DOHH2 (cell line): ENCODE results near the gene CLDN24.

ENCODE experiments used
- H3F3A ChIP-seq: fragments of 200-600 bp; sonication (generic), shearing (Covaris generic); 2 replicates; pipeline ENCODE4 v1.6.0; 2016; ENCODE audit warnings: antibody characterized with exemption, mild to moderate bottlenecking; ENCODE audit not compliant: control insufficient read depth, insufficient read depth
- H3K27ac ChIP-seq: fragments of 200-600 bp; sonication (generic); 2 replicates; pipeline ENCODE4 v1.5.1; 2014; ENCODE audit warnings: low read depth, mild to moderate bottlenecking, low read length, moderate library complexity
- H3K27me3 ChIP-seq: fragments of 200-600 bp; sonication (generic); 2 replicates; pipeline ENCODE4 v1.6.1; 2014; ENCODE audit warnings: mild to moderate bottlenecking, low read length, mixed read lengths; ENCODE audit not compliant: control insufficient read depth
- H3K36me3 ChIP-seq: fragments of 200-600 bp; sonication (generic); 2 replicates; pipeline ENCODE4 v1.6.1; 2014; ENCODE audit warnings: mild to moderate bottlenecking, low read length, moderate library complexity, mixed read lengths; ENCODE audit not compliant: control insufficient read depth
- H3K4me1 ChIP-seq: fragments of 200-600 bp; sonication (generic); 2 replicates; pipeline ENCODE4 v1.6.1; 2014; ENCODE audit warnings: mild to moderate bottlenecking, low read length, mixed read lengths; ENCODE audit not compliant: control insufficient read depth
- H3K4me2 ChIP-seq: fragments of 200-600 bp; sonication (generic); 2 replicates; pipeline ENCODE4 v1.6.0; 2014; ENCODE audit warnings: mild to moderate bottlenecking, low read length, moderate library complexity
- H3K4me3 ChIP-seq: fragments of 200-600 bp; sonication (generic); 2 replicates; pipeline ENCODE4 v1.5.1; 2014; ENCODE audit warnings: mild to moderate bottlenecking, low read length, mixed read lengths
- H3K79me2 ChIP-seq: fragments of 200-600 bp; sonication (generic); 2 replicates; pipeline ENCODE4 v1.6.1; 2014; ENCODE audit warnings: mild to moderate bottlenecking, low read length, mixed read lengths; ENCODE audit not compliant: control insufficient read depth
- H3K9me2 ChIP-seq: fragments of 200-600 bp; sonication (generic); replicated peaks from 2 replicates; pipeline ENCODE4 v1.6.1; 2014; ENCODE audit warnings: mild to moderate bottlenecking, low read length, mixed read lengths; ENCODE audit not compliant: control insufficient read depth
- H3K9me3 ChIP-seq: fragments of 200-600 bp; sonication (generic); 2 replicates; pipeline ENCODE4 v1.6.1; 2014; ENCODE audit warnings: antibody characterized with exemption, low read length, mixed read lengths; ENCODE audit not compliant: control insufficient read depth, insufficient read depth
- H4K20me1 ChIP-seq: fragments of 200-600 bp; sonication (generic); 2 replicates; pipeline ENCODE4 v1.6.0; 2014; ENCODE audit warnings: low read depth, mild to moderate bottlenecking, antibody characterized with exemption, low read length, moderate library complexity; ENCODE audit not compliant: control insufficient read depth, insufficient read depth
- CTCF ChIP-seq: fragments of 200-600 bp; sonication (generic); IDR thresholded peaks from one replicate; pipeline ENCODE4 v1.5.1; 2014; ENCODE audit warnings: antibody characterized with exemption, mild to moderate bottlenecking, low read depth, low read length; ENCODE audit not compliant: poor library complexity, severe bottlenecking
- EZH2phosphoT487 ChIP-seq: fragments of 200-600 bp; sonication (generic); IDR thresholded peaks from 2 replicates; pipeline ENCODE4 v1.6.1; 2017; ENCODE audit warnings: borderline replicate concordance, mild to moderate bottlenecking, antibody characterized with exemption, low read length, moderate library complexity, mixed read lengths

Gene CLDN24

GRCh38 chr4:183349673-183350072, 27.4 kb upstream of the CLDN24 start:
- H3K27me3 ChIP-seq = no peaks in the 10 kb centered on the region
- no peaks in the 10 kb centered on the region for H3K4me1 ChIP-seq

GRCh38 chr4:183348706-183349659, 26.8 kb upstream of the CLDN24 start:
- Histone ChIP-seq H3K4me3 (no peak overlapping the region), H3K27ac (no peak overlapping the region), H3K4me2 (no peak overlapping the region)

More at GRCh38 chr4:183349673-183350072, 27.4 kb upstream of the CLDN24 start:
- H3K4me3 ChIP-seq = no peak overlapping the region
- no peak overlapping the region for H3K27ac ChIP-seq
- no peaks in the 10 kb centered on the region for H3K36me3 ChIP-seq
- no peaks in the 10 kb centered on the region for H3K79me2 ChIP-seq
- no peaks in the 10 kb centered on the region for H3K9me3 ChIP-seq
- no peaks in the 10 kb centered on the region for H3K9me2 ChIP-seq
- TF ChIP-seq CTCF (no peak), EZH2phosphoT487 (no peak)
- no peak overlapping the region for H3K4me2 ChIP-seq
- no peaks in the 10 kb centered on the region for H3F3A ChIP-seq
- H4K20me1 ChIP-seq = no peaks in the 10 kb centered on the region

GRCh38 chr4:183348136-183348535, 25.9 kb upstream of the CLDN24 start:
- no peaks in the 10 kb centered on the region for H3F3A ChIP-seq
- no peak overlapping the region for H3K27ac ChIP-seq
- no peaks in the 10 kb centered on the region for H3K9me2 ChIP-seq
- H3K4me1 ChIP-seq = no peaks in the 10 kb centered on the region
- no peaks in the 10 kb centered on the region for H4K20me1 ChIP-seq
- no peaks in the 10 kb centered on the region for H3K79me2 ChIP-seq
- no peak overlapping the region for H3K4me2 ChIP-seq
- H3K4me3 ChIP-seq = no peak overlapping the region
- no peaks in the 10 kb centered on the region for H3K27me3 ChIP-seq
- H3K9me3 ChIP-seq = no peaks in the 10 kb centered on the region
- TF ChIP-seq EZH2phosphoT487 (no peak), CTCF (no peak)
- no peaks in the 10 kb centered on the region for H3K36me3 ChIP-seq

More at GRCh38 chr4:183348706-183349659, 26.8 kb upstream of the CLDN24 start:
- no peaks in the 10 kb centered on the region for H3K4me1 ChIP-seq
- no peaks in the 10 kb centered on the region for H3K36me3 ChIP-seq
- H3K79me2 ChIP-seq = no peaks in the 10 kb centered on the region
- H3K9me2 ChIP-seq = no peaks in the 10 kb centered on the region
- H4K20me1 ChIP-seq = no peaks in the 10 kb centered on the region
- H3F3A ChIP-seq = no peaks in the 10 kb centered on the region
- TF ChIP-seq CTCF (no peak), EZH2phosphoT487 (no peak)
- no peaks in the 10 kb centered on the region for H3K27me3 ChIP-seq
- H3K9me3 ChIP-seq = no peaks in the 10 kb centered on the region
